GM18867 (cell line): Measurements from ENCODE around the gene DEFB119.
"Not testable (repeated sequence)": the region's sequence is repeated elsewhere in the genome, so short reads cannot be mapped to it uniquely, and the experiment has no call there.

ENCODE experiments used
- ATAC-seq: cut with Tn5 transposase; IDR thresholded peaks from one replicate; pipeline ENCODE4 v1.9.1; 2021; ENCODE audit warnings: mild to moderate bottlenecking, moderate library complexity; ENCODE audit not compliant: unreplicated experiment

The DEFB119 gene

GRCh38 chr20:31390490-31390889 is at the start of gene DEFB119:
DEFB119 (minus strand) TSS chr20:31390590; CDS start chr20:31390483, 107 bp downstream.
- ATAC-seq, result no peak

- no peak for ATAC-seq
Measured at GRCh38 chr20:31430568-31431115, 40.3 kb upstream of the DEFB119 start.

- not testable (repeated sequence) for ATAC-seq
Measured at GRCh38 chr20:31427576-31427975, 37.2 kb upstream of the DEFB119 start.

GRCh38 chr20:31426891-31427551 is 36.6 kb upstream of the DEFB119 start:
- ATAC-seq, result not testable (repeated sequence)

GRCh38 chr20:31425797-31426196 is 35.4 kb upstream of the DEFB119 start:
- ATAC-seq, result no peak

GRCh38 chr20:31418307-31418706 is 27.9 kb upstream of the DEFB119 start:
- no peak for ATAC-seq

- no peak for ATAC-seq
Measured at GRCh38 chr20:31415653-31416052, 25.3 kb upstream of the DEFB119 start.

GRCh38 chr20:31414381-31414780 is 24.0 kb upstream of the DEFB119 start:
- no peak for ATAC-seq

GRCh38 chr20:31410011-31410410 is 19.6 kb upstream of the DEFB119 start:
- ATAC-seq, result no peak

- ATAC-seq, result no peak
Measured at GRCh38 chr20:31406115-31406514, 15.7 kb upstream of the DEFB119 start, which contains the start of gene DEFB121. DEFB121 (minus strand) TSS chr20:31406215; CDS start chr20:31406152, 63 bp downstream.

GRCh38 chr20:31403886-31404285 is 13.5 kb upstream of the DEFB119 start:
- no peak for ATAC-seq

GRCh38 chr20:31394900-31395299 is 4.5 kb upstream of the DEFB119 start:
- no peak for ATAC-seq

GRCh38 chr20:31392836-31393235 is 2.4 kb upstream of the DEFB119 start:
- no peak for ATAC-seq

GRCh38 chr20:31374346-31374745 is 16.0 kb downstream of the DEFB119 start:
- ATAC-seq, result no peak

- no peak for ATAC-seq
Measured at GRCh38 chr20:31368301-31368700, 22.1 kb downstream of the DEFB119 start, which contains the start of gene DEFB118. DEFB118 (plus strand) TSS chr20:31368601; CDS start chr20:31368651, 50 bp downstream.

GRCh38 chr20:31364272-31364671 is 26.1 kb downstream of the DEFB119 start:
- not testable (repeated sequence) for ATAC-seq

GRCh38 chr20:31363295-31363694 is 27.1 kb downstream of the DEFB119 start:
- no peak for ATAC-seq

GRCh38 chr20:31355981-31356380 is 34.4 kb downstream of the DEFB119 start:
- no peak for ATAC-seq

- ATAC-seq, result no peak
Measured at GRCh38 chr20:31341470-31341869, 48.9 kb downstream of the DEFB119 start.

- ATAC-seq, result no peak
Measured at GRCh38 chr20:31330893-31331292, 59.5 kb downstream of the DEFB119 start.
